Naive B cell (primary cell): ENCODE data around the gene TEX26. TPM values are rescaled to one million over a fixed set of nuclear protein-coding genes. Genes with fewer than 3 reads are reported as not detected.

Experiments
- ATAC-seq, 2 donors: fragments of 150-1000 bp; cut with Tn5 transposase; 2 replicates each; pipeline ENCODE4 v1.10.0; 2021; ENCODE audit warnings: low read depth in 2 of 2, mild to moderate bottlenecking in 2 of 2, moderate library complexity in 2 of 2
- DNase-seq: peaks from one replicate; pipeline ENCODE4 v3.0.0; 2022
- H3K27ac Mint-ChIP-seq, 6 donors: one replicate each; pipeline ENCODE4 v1.8.0; 2020 to 2022; ENCODE audit warnings: mild to moderate bottlenecking in 6 of 6, mixed read lengths in 6 of 6, moderate library complexity in 5 of 6, inconsistent platforms in 2 of 6
- H3K27me3 Mint-ChIP-seq, 3 donors: one replicate each; pipeline ENCODE4 v1.8.0; 2021 to 2022; ENCODE audit warnings: mixed read lengths in 3 of 3, mild to moderate bottlenecking in 1 of 3
- H3K36me3 Mint-ChIP-seq, 2 donors: one replicate each; pipeline ENCODE4 v1.8.0; 2020 to 2022; ENCODE audit warnings: mixed read lengths in 2 of 2, inconsistent platforms in 1 of 2, mild to moderate bottlenecking in 1 of 2
- H3K4me1 Mint-ChIP-seq, 3 donors: one replicate each; pipeline ENCODE4 v1.8.0; 2020 to 2022; ENCODE audit warnings: mixed read lengths in 3 of 3, inconsistent platforms in 1 of 3, mild to moderate bottlenecking in 1 of 3, moderate library complexity in 1 of 3
- H3K4me3 Mint-ChIP-seq, 8 donors: one replicate each; pipeline ENCODE4 v1.8.0; 2020 to 2022; ENCODE audit warnings: mild to moderate bottlenecking in 8 of 8, mixed read lengths in 8 of 8, moderate library complexity in 8 of 8, inconsistent platforms in 2 of 8
- H3K9me3 Mint-ChIP-seq, 7 donors: one replicate each; pipeline ENCODE4 v1.8.0; 2020 to 2022; ENCODE audit warnings: mixed read lengths in 7 of 7, mild to moderate bottlenecking in 5 of 7, inconsistent platforms in 2 of 7, moderate library complexity in 1 of 7
- polyA plus RNA-seq, 6 donors: library from polyadenylated mRNA; unstranded; fragments of 300-500 nt; fragmentation: Illumina TruSeq; gene quantifications; one replicate each; pipeline ENCODE4 v1.2.3, GENCODE V29; 2021; ENCODE audit warnings: low read depth in 6 of 6

Gene TEX26
- polyA plus RNA-seq, 6 donors from 2014 or later, result not detected

DNA sequence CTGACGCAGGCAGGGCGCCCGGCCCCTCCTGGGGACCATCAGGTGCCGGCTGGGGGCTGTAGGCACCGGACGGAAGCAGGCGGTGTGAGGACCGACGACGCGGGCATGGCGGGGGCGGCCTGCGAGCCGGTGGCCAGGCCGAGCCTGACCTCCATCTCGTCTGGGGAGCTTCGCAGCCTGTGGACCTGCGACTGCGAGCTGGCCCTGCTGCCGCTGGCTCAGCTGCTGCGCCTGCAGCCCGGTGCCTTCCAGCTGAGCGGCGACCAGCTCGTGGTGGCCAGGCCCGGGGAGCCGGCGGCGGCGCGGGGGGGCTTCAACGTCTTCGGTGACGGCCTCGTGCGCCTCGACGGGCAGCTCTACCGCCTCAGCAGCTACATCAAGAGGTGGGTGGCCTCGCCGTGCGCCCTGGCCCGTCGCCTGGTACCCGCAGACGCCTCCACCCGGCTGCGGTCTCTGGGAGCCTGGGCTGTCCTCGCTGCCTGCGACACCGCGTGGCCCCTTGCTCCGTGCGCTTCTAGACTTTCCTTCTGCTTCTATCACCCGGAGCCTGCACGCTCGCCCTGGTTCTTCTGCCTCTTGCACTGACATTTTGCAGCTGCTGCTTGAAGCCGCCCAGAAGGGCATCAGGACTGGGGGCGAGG, 25.9 kb upstream of the TEX26 start:
- peaks cover 0 to 9% (median 3%) of the 10 kb centered on the region in 7 donors for H3K9me3 Mint-ChIP-seq
- peaks cover 0 to 8% of the 10 kb centered on the region in 2 donors for H3K36me3 Mint-ChIP-seq
- no peak overlapping the region for H3K4me3 Mint-ChIP-seq
- no peak for DNase-seq
- H3K27me3 Mint-ChIP-seq, result peaks cover 45 to 61% (median 53%) of the 10 kb centered on the region in 3 donors
- ATAC-seq, result no peak
- H3K27ac Mint-ChIP-seq, result no peak overlapping the region
- H3K4me1 Mint-ChIP-seq, result peaks cover 0 to 14% (median 14%) of the 10 kb centered on the region in 3 donors

DNA sequence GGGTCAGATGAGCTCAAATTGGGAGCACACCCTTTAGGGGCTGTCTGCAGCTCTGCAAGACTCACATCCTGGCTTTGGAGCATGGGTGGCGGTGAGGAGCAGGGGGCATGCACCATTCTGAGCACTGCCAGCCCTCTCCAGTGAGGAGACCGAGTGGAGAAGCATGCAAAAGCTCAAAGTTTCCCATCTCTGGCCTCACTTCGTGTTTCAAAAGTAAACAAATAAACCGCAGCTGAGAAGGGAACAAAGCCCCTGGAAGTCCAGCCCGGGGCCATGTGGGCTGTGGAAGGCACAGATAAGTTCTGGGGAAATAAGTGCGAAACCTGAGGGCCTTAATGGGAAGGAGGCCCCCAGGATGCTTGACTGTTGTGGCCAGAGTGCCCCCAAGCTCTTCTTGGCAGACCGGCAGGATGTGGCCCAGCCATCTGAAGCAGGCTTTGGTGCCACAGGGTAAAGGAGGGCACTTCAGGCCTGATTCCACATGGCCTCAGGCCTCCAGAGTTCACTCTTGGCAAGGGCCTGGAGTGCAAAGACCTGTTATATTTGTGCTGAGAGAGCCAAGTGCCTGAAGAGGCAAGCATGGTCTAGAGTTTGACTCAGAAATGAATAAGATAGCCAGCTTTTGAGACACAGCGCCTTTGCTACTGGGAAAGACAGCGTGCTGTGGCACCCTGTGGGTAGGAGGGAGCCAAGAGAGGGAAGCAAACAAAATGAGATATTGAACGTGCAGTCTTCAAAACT, 25.2 kb upstream of the TEX26 start:
- Mint-ChIP-seq H3K4me1 (peaks cover 0 to 14% (median 14%) of the 10 kb centered on the region in 3 donors), H3K9me3 (peaks cover 0 to 9% (median 3%) of the 10 kb centered on the region in 7 donors), H3K27me3 (peaks cover 45 to 61% (median 58%) of the 10 kb centered on the region in 3 donors), H3K36me3 (peaks cover 0 to 8% of the 10 kb centered on the region in 2 donors), H3K4me3 (no peak overlapping the region), H3K27ac (no peak overlapping the region)
- no peak for ATAC-seq
- no peak for DNase-seq

DNA sequence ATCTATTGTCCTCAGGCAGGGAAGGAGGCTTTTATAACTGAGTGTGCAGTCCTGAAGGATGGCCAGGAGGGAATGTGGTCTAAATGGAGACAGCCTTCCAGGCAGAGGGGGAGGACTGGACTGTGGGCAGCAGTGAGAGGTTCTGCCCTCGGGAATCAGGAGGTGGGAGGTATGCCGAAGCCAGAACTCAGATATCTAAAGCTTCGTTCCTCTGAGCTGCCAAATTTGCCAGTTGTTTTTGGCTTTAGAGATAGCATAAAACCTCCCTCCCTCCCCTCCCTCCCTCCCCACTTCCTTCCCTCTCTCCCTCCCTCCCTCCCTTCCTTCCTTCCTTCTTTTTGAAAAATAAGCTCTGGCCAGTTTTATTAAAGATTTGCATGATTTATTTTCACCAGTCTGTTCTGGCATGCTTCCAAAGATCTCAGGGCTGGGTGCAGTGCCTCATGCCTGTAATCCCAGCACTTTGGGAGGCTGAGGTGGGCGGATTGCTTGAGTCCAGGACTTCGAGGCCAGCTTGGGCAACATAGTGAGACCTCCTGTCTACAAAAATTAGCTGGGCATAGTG, 24.0 kb upstream of the TEX26 start:
- Mint-ChIP-seq H3K9me3 (peaks cover 0 to 9% (median 3%) of the 10 kb centered on the region in 7 donors), H3K4me1 (peaks cover 0 to 14% (median 14%) of the 10 kb centered on the region in 3 donors), H3K36me3 (peaks cover 0 to 8% of the 10 kb centered on the region in 2 donors), H3K27ac (no peak overlapping the region), H3K27me3 (peaks cover 38 to 55% (median 52%) of the 10 kb centered on the region in 3 donors), H3K4me3 (no peak overlapping the region)
- ATAC-seq, result no peak
- no peak for DNase-seq

DNA sequence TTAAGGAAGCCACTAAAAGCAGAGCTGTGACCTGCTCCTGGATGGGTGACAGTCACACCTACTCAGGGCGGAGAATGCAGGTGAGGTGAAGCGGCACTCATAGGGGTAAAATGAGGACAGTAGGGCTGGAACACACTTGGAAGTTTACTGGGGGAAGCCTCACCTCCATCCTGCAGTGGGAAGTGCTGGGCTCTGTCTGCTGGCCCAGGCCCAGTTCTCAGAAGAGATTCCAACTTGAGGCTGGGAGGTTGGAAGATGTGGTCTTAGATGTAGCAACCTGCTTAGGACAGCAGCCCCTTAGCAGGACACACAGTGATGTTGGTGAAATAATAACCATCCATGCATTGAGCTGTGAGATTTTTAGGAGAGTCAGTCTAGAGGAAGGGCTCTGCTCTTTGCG, 21.8 kb upstream of the TEX26 start:
- ATAC-seq (no peak), DNase-seq (no peak)
- no peak overlapping the region for H3K27ac Mint-ChIP-seq
- H3K4me1 Mint-ChIP-seq, result peaks cover 6 to 10% (median 10%) of the 10 kb centered on the region in 3 donors
- H3K4me3 Mint-ChIP-seq, result no peak overlapping the region
- H3K36me3 Mint-ChIP-seq, result peaks cover 0 to 2% of the 10 kb centered on the region in 2 donors
- peaks cover 27 to 50% (median 48%) of the 10 kb centered on the region in 3 donors for H3K27me3 Mint-ChIP-seq
- H3K9me3 Mint-ChIP-seq, result peaks cover 0 to 3% (median 0%) of the 10 kb centered on the region in 7 donors

DNA sequence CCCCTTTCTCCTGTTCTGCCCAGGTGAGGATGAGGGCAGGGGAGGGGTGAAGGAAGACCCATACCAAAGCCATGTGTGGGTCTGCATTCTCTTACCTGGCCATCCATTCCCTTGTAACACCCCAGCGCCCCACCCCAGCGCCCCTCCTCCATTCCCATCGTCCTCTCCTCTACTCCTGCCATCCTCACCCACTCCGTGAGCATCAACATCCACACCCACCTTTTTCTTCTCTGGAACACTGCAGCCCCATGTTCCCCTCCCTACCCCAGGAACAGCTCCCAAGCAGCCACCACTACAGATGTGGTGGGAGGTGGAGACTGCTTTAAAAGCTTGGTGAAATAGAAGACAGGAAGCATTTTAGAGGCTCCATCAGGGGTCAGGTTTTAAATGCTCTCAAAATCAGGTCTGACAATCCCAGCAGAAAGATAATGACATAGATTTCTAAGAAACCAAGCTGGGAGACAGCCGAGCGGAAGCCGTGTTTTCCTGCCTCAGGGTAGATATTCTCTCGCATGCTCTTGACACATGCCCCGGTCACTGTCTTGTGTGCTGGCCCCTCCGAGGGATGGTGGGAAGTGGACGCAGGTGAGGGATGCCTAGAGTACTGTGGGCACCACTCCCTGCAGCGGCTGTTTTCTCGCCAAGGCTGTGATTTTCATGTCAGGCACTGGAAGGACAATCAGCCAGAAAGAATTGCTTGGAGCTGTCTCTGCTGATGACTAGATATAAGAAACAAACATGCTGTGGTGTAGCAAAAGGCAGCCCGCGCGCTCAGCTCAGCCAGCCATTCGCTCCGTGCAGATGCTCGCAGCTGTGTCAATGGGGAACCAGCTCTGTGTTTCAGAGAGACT, 16.5 kb upstream of the TEX26 start:
- H3K27ac Mint-ChIP-seq, result no peak overlapping the region
- H3K36me3 Mint-ChIP-seq, result no peaks in the 10 kb centered on the region
- H3K4me1 Mint-ChIP-seq, result peaks cover 0 to 6% (median 0%) of the 10 kb centered on the region in 3 donors
- no peak for ATAC-seq
- no peaks in the 10 kb centered on the region for H3K9me3 Mint-ChIP-seq
- peaks cover 30 to 54% (median 47%) of the 10 kb centered on the region in 3 donors for H3K27me3 Mint-ChIP-seq
- H3K4me3 Mint-ChIP-seq, result no peak overlapping the region
- DNase-seq, result no peak

DNA sequence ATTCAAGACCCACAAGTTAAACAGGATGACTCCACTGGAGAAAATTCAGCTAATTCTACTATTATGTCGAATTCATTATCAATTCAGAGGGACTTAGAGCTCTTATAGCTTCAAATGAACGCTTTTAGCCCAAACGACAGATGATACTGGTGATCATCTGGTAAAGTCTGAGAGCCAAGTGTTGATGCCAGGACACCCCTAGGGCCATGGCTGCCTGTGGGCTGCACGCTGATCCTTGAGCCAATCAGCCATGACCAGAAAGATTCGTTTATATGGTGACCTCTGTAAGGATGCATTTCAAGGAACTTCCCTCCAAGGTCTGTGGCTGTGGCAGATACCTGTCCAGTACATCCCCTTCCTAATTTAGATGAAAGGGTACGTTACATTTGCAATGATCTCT, 15.5 kb upstream of the TEX26 start:
- H3K27ac Mint-ChIP-seq, result no peak overlapping the region
- no peak for ATAC-seq
- no peaks in the 10 kb centered on the region for H3K36me3 Mint-ChIP-seq
- H3K9me3 Mint-ChIP-seq, result no peaks in the 10 kb centered on the region
- peaks cover 0 to 6% (median 0%) of the 10 kb centered on the region in 3 donors for H3K4me1 Mint-ChIP-seq
- DNase-seq, result no peak
- no peak overlapping the region for H3K4me3 Mint-ChIP-seq
- peaks cover 33 to 44% (median 37%) of the 10 kb centered on the region in 3 donors for H3K27me3 Mint-ChIP-seq

DNA sequence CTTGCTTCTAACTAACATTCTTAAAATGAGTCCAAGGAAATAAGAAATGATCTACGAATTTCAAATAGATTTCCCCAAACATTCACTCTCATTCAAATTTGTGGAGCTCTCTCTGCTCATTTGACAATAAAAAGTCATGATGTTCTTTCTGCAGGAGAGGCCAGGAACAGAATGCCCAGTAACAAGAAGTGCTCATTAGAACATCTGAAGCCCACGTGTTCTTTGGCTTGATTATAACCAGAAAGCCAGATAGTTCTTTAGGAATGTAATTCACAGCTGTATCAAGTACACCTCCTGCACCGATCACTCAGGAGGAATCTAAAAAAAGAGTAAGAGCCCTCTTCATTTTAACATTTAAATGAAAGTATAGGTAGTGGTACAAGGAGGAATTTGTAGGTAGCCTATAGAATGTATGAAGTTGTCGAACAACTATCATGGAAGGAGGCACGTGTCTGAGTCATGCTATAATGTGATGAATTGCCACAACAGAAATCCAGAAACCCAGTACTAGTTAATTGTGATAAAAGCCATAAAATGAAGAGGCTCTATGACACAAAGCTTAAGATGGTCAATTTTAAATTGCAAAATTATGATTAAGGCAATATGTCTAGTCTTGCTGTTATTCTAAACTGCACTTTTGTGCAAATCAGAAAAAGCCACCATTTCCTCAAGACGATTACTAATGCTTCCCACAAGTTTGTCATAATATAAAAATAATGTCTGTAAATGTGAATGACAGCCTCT, 13.6 kb upstream of the TEX26 start:
- Mint-ChIP-seq H3K27ac (no peak overlapping the region), H3K36me3 (no peaks in the 10 kb centered on the region), H3K9me3 (peaks cover 0 to 5% (median 0%) of the 10 kb centered on the region in 7 donors), H3K4me1 (peaks cover 0 to 6% (median 0%) of the 10 kb centered on the region in 3 donors), H3K4me3 (no peak overlapping the region), H3K27me3 (peaks cover 37 to 46% (median 38%) of the 10 kb centered on the region in 3 donors)
- DNase-seq, result no peak
- no peak for ATAC-seq

DNA sequence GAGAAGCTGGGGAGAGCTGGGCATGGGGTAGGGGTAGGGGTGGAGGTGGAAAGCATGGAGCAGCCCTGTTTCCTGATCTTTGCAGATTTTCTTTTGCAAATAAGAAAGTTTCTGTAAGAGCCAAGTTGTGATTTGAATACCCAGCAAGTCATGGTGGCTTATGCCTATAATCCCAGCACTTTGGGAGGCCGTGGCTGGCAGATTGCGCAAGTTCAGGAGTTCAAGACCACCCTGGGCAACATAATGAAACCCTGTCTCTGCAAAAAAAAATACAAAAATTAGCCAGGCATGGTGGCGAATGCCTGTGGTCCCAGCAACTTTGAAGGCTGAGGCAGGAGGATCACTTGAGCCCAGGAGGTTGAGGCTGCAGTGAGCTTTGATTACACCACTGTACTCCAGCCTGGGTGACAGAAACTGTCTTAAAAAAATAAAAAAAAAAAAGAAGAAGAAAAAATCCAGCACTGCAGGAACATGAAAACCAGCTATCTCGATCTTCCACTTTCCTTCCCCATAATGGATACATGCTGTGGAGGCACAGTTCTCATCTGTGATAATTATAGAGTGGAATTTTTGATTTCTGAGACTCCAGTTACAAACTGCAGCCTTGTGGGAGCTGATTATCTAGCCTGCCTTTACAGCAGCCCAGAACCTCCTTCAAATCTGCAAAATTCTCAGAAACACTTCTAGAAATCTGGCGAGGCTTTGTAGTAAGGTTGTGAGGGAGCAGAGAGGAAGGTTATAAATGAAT, 12.1 kb upstream of the TEX26 start:
- ATAC-seq (no peak), DNase-seq (no peak)
- H3K4me1 Mint-ChIP-seq, result no peaks in the 10 kb centered on the region
- no peak overlapping the region for H3K27ac Mint-ChIP-seq
- no peaks in the 10 kb centered on the region for H3K36me3 Mint-ChIP-seq
- peaks cover 0 to 5% (median 0%) of the 10 kb centered on the region in 7 donors for H3K9me3 Mint-ChIP-seq
- H3K27me3 Mint-ChIP-seq, result peaks cover 25 to 35% (median 27%) of the 10 kb centered on the region in 3 donors
- no peak overlapping the region for H3K4me3 Mint-ChIP-seq

DNA sequence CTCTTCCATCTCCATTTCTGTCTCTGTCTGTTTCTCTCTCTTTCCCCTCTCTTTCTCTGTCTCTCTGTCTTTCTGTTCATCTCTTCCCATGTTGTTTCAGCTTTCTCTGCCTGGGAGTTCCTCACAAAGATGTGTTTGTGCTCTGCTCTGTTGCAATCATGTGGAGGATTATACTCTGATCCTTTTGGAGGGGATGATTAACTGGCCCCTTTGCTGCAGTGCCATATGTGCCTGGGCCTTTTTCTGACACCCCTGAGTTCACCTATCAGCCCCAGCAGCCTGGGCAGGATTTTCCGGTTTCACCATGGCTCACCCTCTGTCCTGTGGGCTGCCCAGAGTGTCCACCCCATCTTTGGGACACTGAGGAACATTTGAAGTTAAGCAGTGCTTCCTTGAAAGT, 9.0 kb upstream of the TEX26 start:
- Mint-ChIP-seq H3K27me3 (peaks cover 7 to 18% (median 16%) of the 10 kb centered on the region in 3 donors), H3K4me3 (no peak overlapping the region), H3K36me3 (no peaks in the 10 kb centered on the region), H3K9me3 (peaks cover 0 to 5% (median 0%) of the 10 kb centered on the region in 7 donors), H3K27ac (no peak overlapping the region), H3K4me1 (no peaks in the 10 kb centered on the region)
- DNase-seq (no peak), ATAC-seq (no peak)

DNA sequence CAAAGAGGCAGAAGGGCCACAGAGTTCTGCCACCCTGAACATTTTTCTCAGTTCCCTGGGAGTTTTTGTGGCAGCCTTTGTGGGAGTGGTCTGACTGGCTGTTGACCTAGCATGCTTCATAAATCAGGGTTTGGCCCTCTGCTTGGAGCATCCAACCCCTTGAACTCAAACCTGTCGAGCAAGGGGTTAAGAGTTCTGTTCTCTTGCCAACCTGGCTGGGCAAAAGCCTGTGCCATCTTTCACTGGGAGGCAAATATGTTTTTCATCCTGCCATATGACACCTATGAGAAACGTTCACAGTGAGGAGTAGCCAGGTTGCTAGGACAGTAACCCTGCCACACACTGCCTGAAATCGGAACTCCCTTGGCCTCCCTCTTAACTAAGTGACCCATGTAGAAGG, 7.7 kb upstream of the TEX26 start:
- ATAC-seq, result no peak
- H3K27ac Mint-ChIP-seq, result no peak overlapping the region

DNA sequence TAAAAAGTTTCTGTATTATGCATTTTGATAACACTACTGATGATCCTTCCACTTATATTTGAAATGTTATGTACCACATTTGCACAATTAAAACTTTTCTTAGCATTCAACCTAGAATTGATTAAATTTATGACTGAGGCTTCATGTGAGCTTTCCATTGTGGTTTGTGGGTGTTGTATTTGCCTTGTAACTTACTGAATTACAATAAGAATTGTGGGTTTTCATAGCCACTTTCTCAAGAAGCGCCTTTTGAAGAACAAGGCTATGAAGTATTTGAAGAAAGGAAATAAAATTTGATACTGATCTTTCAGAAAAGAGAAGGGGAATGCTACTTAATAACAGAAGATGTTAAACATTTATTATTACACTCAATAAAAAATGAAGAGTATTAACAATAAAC, 7.0 kb upstream of the TEX26 start:
- no peak for DNase-seq
- H3K36me3 Mint-ChIP-seq, result no peaks in the 10 kb centered on the region
- peaks cover 0 to 5% (median 0%) of the 10 kb centered on the region in 7 donors for H3K9me3 Mint-ChIP-seq
- ATAC-seq, result no peak
- H3K27me3 Mint-ChIP-seq, result peaks cover 17 to 36% (median 29%) of the 10 kb centered on the region in 3 donors
- H3K27ac Mint-ChIP-seq, result no peak overlapping the region
- H3K4me3 Mint-ChIP-seq, result no peak overlapping the region
- H3K4me1 Mint-ChIP-seq, result no peaks in the 10 kb centered on the region

More for the DNA sequence above, 7.7 kb upstream of the TEX26 start:
- H3K9me3 Mint-ChIP-seq, result peaks cover 0 to 5% (median 0%) of the 10 kb centered on the region in 7 donors
- peaks cover 17 to 29% (median 23%) of the 10 kb centered on the region in 3 donors for H3K27me3 Mint-ChIP-seq
- no peak overlapping the region for H3K4me3 Mint-ChIP-seq
- DNase-seq, result no peak
- H3K4me1 Mint-ChIP-seq, result no peaks in the 10 kb centered on the region
- no peaks in the 10 kb centered on the region for H3K36me3 Mint-ChIP-seq

DNA sequence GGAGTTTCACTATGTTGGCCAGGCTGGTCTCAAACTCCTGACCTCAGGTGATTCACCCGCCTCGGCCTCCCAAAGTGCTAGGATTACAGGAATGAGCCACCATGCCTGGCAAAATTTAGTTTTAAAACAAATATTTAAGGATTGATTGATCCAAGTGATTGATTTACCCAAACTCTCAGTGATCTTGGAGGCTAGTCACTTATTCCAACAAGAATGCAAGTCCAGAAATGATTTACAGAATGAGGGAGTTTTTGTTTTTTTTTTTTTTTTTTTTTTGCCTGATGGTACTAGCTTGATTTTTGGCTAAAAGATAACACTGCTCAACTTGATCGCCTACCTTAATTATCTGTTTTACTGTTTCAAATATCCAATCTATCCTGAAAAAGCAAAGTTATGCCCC, 5.7 kb upstream of the TEX26 start:
- Mint-ChIP-seq H3K9me3 (peaks cover 0 to 5% (median 0%) of the 10 kb centered on the region in 7 donors), H3K27me3 (peaks cover 26 to 48% (median 28%) of the 10 kb centered on the region in 3 donors), H3K4me3 (no peak overlapping the region), H3K36me3 (no peaks in the 10 kb centered on the region), H3K27ac (peak overlapping the region in 1 of 6 donors; percentile 5), H3K4me1 (no peaks in the 10 kb centered on the region)
- ATAC-seq (no peak), DNase-seq (no peak)
